Measurements from ENCODE around the gene RUFY1.
"Not testable (repeated sequence)": the region's sequence is repeated elsewhere in the genome, so short reads cannot be mapped to it uniquely, and the experiment has no call there.

GRCh38 chr5:179501997-179502396 is 48.4 kb upstream of the RUFY1 start:
- TF ChIP-seq PML (IDR thresholded peaks at IDR 0.05; ENCODE audit: low read length); POLR3A (IDR thresholded peaks at IDR 0.05; ENCODE audit: borderline replicate concordance, extremely low read depth, insufficient read depth, insufficient read length); ZNF146 (CRISPR knock-in tag; IDR thresholded peaks at IDR 0.05; ENCODE audit: unreplicated experiment); ZNF384 (IDR thresholded peaks at IDR 0.05; ENCODE audit: low read depth, low read length): not testable (repeated sequence)
